GM18507 (cell line): Measurements from ENCODE around the gene MAPT.
"Not testable (repeated sequence)": the region's sequence is repeated elsewhere in the genome, so short reads cannot be mapped to it uniquely, and the experiment has no call there.

ENCODE experiments used
- DNase-seq: peaks from one replicate; pipeline ENCODE4 v3.0.0; 2011; ENCODE audit warnings: low read depth; ENCODE audit not compliant: insufficient read length; ENCODE audit errors: extremely low spot score
- FAIRE-seq: peaks from 2 replicates; lab custom pipeline; 2011; peaks lifted over from hg19 to GRCh38; lab: Jason Lieb, UNC

Gene MAPT

GRCh38 chr17:45918241-45918745 lies 23.9 kb downstream of the MAPT start:
- no peak for FAIRE-seq

GRCh38 chr17:45919136-45919535 lies 24.8 kb downstream of the MAPT start:
- DNase-seq (no peak), FAIRE-seq (no peak)

More at GRCh38 chr17:45918241-45918745, 23.9 kb downstream of the MAPT start:
- no peak for DNase-seq

- no peak for FAIRE-seq
- no peak for DNase-seq
These were observed 25.7 kb downstream of the MAPT start for GRCh38 chr17:45920083-45920482.

- no peak for FAIRE-seq
- no peak for DNase-seq
These were observed 29.3 kb downstream of the MAPT start for GRCh38 chr17:45923511-45924268.

- FAIRE-seq, result no peak
- DNase-seq, result no peak
These were observed 30.0 kb downstream of the MAPT start for GRCh38 chr17:45924332-45924820.

- FAIRE-seq (no peak), DNase-seq (no peak)
These were observed 31.0 kb downstream of the MAPT start for GRCh38 chr17:45925311-45925710.

GRCh38 chr17:45927247-45927646 lies 32.9 kb downstream of the MAPT start:
- FAIRE-seq, result no peak

GRCh38 chr17:45929344-45929743 lies 35.0 kb downstream of the MAPT start:
- FAIRE-seq (no peak), DNase-seq (no peak)

More at GRCh38 chr17:45927247-45927646, 32.9 kb downstream of the MAPT start:
- no peak for DNase-seq

- DNase-seq (no peak), FAIRE-seq (no peak)
These were observed 36.1 kb downstream of the MAPT start for GRCh38 chr17:45930420-45930951.

- FAIRE-seq (no peak), DNase-seq (no peak)
These were observed 37.3 kb downstream of the MAPT start for GRCh38 chr17:45931677-45932076.

GRCh38 chr17:45934044-45934979 lies 40.0 kb downstream of the MAPT start:
- FAIRE-seq (no peak), DNase-seq (no peak)

GRCh38 chr17:45935197-45935709 lies 40.9 kb downstream of the MAPT start:
- FAIRE-seq (no peak), DNase-seq (no peak)

GRCh38 chr17:45935710-45936509 lies 41.6 kb downstream of the MAPT start:
- DNase-seq (no peak), FAIRE-seq (no peak)

- DNase-seq, result no peak
- FAIRE-seq, result no peak
These were observed 42.3 kb downstream of the MAPT start for GRCh38 chr17:45936610-45937009.

- FAIRE-seq, DNase-seq: not testable (repeated sequence)
These were observed 42.8 kb downstream of the MAPT start for GRCh38 chr17:45937186-45937585.

- DNase-seq (no peak), FAIRE-seq (no peak)
These were observed 45.0 kb downstream of the MAPT start for GRCh38 chr17:45939395-45939794.

GRCh38 chr17:45940293-45940692 lies 45.9 kb downstream of the MAPT start:
- FAIRE-seq (no peak), DNase-seq (no peak)

- no peak for DNase-seq
These were observed 46.5 kb downstream of the MAPT start for GRCh38 chr17:45940826-45941225.

GRCh38 chr17:45941395-45941794 lies 47.0 kb downstream of the MAPT start:
- no peak for FAIRE-seq
- no peak for DNase-seq

More at GRCh38 chr17:45940826-45941225, 46.5 kb downstream of the MAPT start:
- no peak for FAIRE-seq
